Stimulated activated CD4-positive, alpha-beta T cell treated with anti-CD3 and anti-CD28 coated beads, Interleukin-2, amount 100 ng/mL, for 4 hours (primary cell): ENCODE data around the gene CCDC178.
"Not testable (repeated sequence)": the region's sequence is repeated elsewhere in the genome, so short reads cannot be mapped to it uniquely, and the experiment has no call there.

ENCODE experiments used
- DNase-seq: peaks from one replicate; pipeline ENCODE4 v3.0.0-alpha.2; 2020; ENCODE audit warnings: low read depth

CCDC178 gene

GRCh38 chr18:33210575-33211189, 229.8 kb downstream of the CCDC178 start:
- DNase-seq, result no peak

GRCh38 chr18:33205777-33206176, 234.7 kb downstream of the CCDC178 start:
- DNase-seq, result no peak

GRCh38 chr18:33201509-33201926, 239.0 kb downstream of the CCDC178 start:
- DNase-seq, result no peak

GRCh38 chr18:33195795-33196194, 244.7 kb downstream of the CCDC178 start:
- DNase-seq, result no peak

- DNase-seq, result no peak
Measured at GRCh38 chr18:33194793-33195192, 245.7 kb downstream of the CCDC178 start.

- DNase-seq, result no peak
Measured at GRCh38 chr18:33184958-33185357, 255.6 kb downstream of the CCDC178 start.

GRCh38 chr18:33184175-33184574, 256.3 kb downstream of the CCDC178 start:
- no peak for DNase-seq

- no peak for DNase-seq
Measured at GRCh38 chr18:33183136-33183535, 257.4 kb downstream of the CCDC178 start.

- DNase-seq, result no peak
Measured at GRCh38 chr18:33181016-33181415, 259.5 kb downstream of the CCDC178 start.

- DNase-seq, result no peak
Measured at GRCh38 chr18:33169218-33169617, 271.3 kb downstream of the CCDC178 start.

- not testable (repeated sequence) for DNase-seq
Measured at GRCh38 chr18:33164121-33164520, 276.4 kb downstream of the CCDC178 start.

- DNase-seq, result no peak
Measured at GRCh38 chr18:33161131-33161530, 279.4 kb downstream of the CCDC178 start.

- no peak for DNase-seq
Measured at GRCh38 chr18:33159151-33159550, 281.4 kb downstream of the CCDC178 start.

GRCh38 chr18:33157893-33158292, 282.6 kb downstream of the CCDC178 start:
- no peak for DNase-seq

GRCh38 chr18:33156906-33157470, 283.5 kb downstream of the CCDC178 start:
- no peak for DNase-seq

- no peak for DNase-seq
Measured at GRCh38 chr18:33154049-33154448, 286.5 kb downstream of the CCDC178 start.

- no peak for DNase-seq
Measured at GRCh38 chr18:33152376-33152775, 288.1 kb downstream of the CCDC178 start.

GRCh38 chr18:33147811-33148210, 292.7 kb downstream of the CCDC178 start:
- not testable (repeated sequence) for DNase-seq

GRCh38 chr18:33146014-33146413, 294.5 kb downstream of the CCDC178 start:
- DNase-seq, result no peak

GRCh38 chr18:33135951-33136660, 304.4 kb downstream of the CCDC178 start:
- DNase-seq, result no peak

- DNase-seq, result no peak
Measured at GRCh38 chr18:33132657-33133056, 307.9 kb downstream of the CCDC178 start.

GRCh38 chr18:33128581-33128980, 311.9 kb downstream of the CCDC178 start:
- no peak for DNase-seq

- no peak for DNase-seq
Measured at GRCh38 chr18:33123862-33124518, 316.5 kb downstream of the CCDC178 start.
